PC-9 (cell line): ENCODE results near the gene ACRV1. TPM values are rescaled to one million over a fixed set of nuclear protein-coding genes. Genes with fewer than 3 reads are reported as not detected.

ENCODE experiments used
- BruUV-seq: library from RNA; stranded (reverse); fragments of 400-500 nt; replicated peaks from 2 replicates; lab custom pipeline; 2021; lab: Mats Ljungman, UMichigan
- CTCF ChIA-PET: fragments of 300-600 bp; sonication (Branson Sonifier 250); formaldehyde crosslinking; loops from one replicate; lab custom pipeline; 2022; ENCODE audit warnings: antibody characterized with exemption; lab: Charles Lee
- POLR2A ChIA-PET: fragments of 300-600 bp; sonication (Branson Sonifier 250); formaldehyde crosslinking; loops from one replicate; lab custom pipeline; 2022; ENCODE audit warnings: antibody characterized with exemption; ENCODE audit not compliant: unreplicated experiment; lab: Charles Lee
- DNase-seq, 2 experiments: peaks; one replicate each; pipeline versions ENCODE4 v3.0.0 to v3.0.0-alpha.2; 2015 to 2022; ENCODE audit warnings: mixed read lengths in 1 of 2
- H2AFZ ChIP-seq: fragments of 200-600 bp; sonication (generic); 2 replicates; pipeline ENCODE4 v1.8.1; 2017; ENCODE audit warnings: antibody characterized with exemption
- H3F3A ChIP-seq: fragments of 200-600 bp; sonication (generic); 2 replicates; pipeline ENCODE4 v1.8.1; 2017; ENCODE audit warnings: antibody characterized with exemption, mild to moderate bottlenecking, low read depth; ENCODE audit not compliant: insufficient read depth
- H3K27ac ChIP-seq: fragments of 200-600 bp; sonication (generic); 2 replicates; pipeline ENCODE4 v1.6.1; 2016; ENCODE audit warnings: mixed run types
- H3K27me3 ChIP-seq: fragments of 200-600 bp; sonication (generic); 2 replicates; pipeline ENCODE4 v1.6.1; 2016; ENCODE audit warnings: low read depth, mixed run types; ENCODE audit not compliant: insufficient read depth
- H3K36me3 ChIP-seq: fragments of 200-600 bp; sonication (generic); 2 replicates; pipeline ENCODE4 v1.6.1; 2016; ENCODE audit warnings: low read depth, mixed run types
- H3K4me1 ChIP-seq: fragments of 200-600 bp; sonication (generic); replicated peaks from 2 replicates; pipeline ENCODE4 v1.6.1; 2016; ENCODE audit warnings: mixed run types; ENCODE audit not compliant: insufficient read depth
- H3K4me2 ChIP-seq: fragments of 200-600 bp; sonication (generic); 2 replicates; pipeline ENCODE4 v1.6.1; 2017; ENCODE audit warnings: mixed run types
- H3K4me3 ChIP-seq: fragments of 200-600 bp; sonication (generic); 2 replicates; pipeline ENCODE4 v1.6.1; 2016; ENCODE audit warnings: mixed run types
- H3K79me2 ChIP-seq: fragments of 200-600 bp; sonication (generic); 2 replicates; pipeline ENCODE4 v1.6.1; 2017; ENCODE audit warnings: low read depth, mixed run types
- H3K9me2 ChIP-seq: fragments of 200-600 bp; sonication (generic); 2 replicates; pipeline ENCODE4 v1.8.1; 2017; ENCODE audit warnings: mild to moderate bottlenecking; ENCODE audit not compliant: insufficient read depth
- H3K9me3 ChIP-seq: fragments of 200-600 bp; sonication (generic); 2 replicates; pipeline ENCODE4 v1.8.1; 2016; ENCODE audit warnings: low read depth; ENCODE audit not compliant: insufficient read depth
- H4K20me1 ChIP-seq: fragments of 200-600 bp; sonication (generic); 2 replicates; pipeline ENCODE4 v1.8.1; 2017; ENCODE audit not compliant: insufficient read depth
- CTCF ChIP-seq: fragments of 200-600 bp; sonication (generic); conservative IDR thresholded peaks from 2 replicates; pipeline ENCODE4 v1.6.1; 2017; ENCODE audit warnings: mixed run types, antibody characterized with exemption, mild to moderate bottlenecking, moderate library complexity
- EZH2 ChIP-seq: fragments of 200-600 bp; sonication (generic); IDR thresholded peaks from 2 replicates; pipeline ENCODE4 v1.8.0; 2017; ENCODE audit warnings: antibody characterized with exemption, low read depth
- intact Hi-C: fragments of 100-400 bp; cut with micrococcal nuclease; formaldehyde crosslinking; loops from one replicate; pipeline ENCODE4 v1.10.0; 2022; ENCODE audit not compliant: unreplicated experiment
- total RNA-seq: library from RNA; stranded (reverse); gene quantifications from 2 replicates; pipeline ENCODE4 v1.2.3, GENCODE V29; 2021

Gene ACRV1
- total RNA-seq, 1 experiment from 2014 or later, result not detected

- POLR2A ChIA-PET, result no interaction called here
- Histone ChIP-seq H3K27ac (no peak overlapping the region), H3K36me3 (no peaks in the 10 kb centered on the region), H3F3A (no peaks in the 10 kb centered on the region), H3K4me3 (no peak overlapping the region), H2AFZ (no peak overlapping the region), H4K20me1 (no peaks in the 10 kb centered on the region), H3K9me2 (no peaks in the 10 kb centered on the region), H3K79me2 (no peaks in the 10 kb centered on the region), H3K27me3 (peaks cover 13% of the 10 kb centered on the region), H3K9me3 (no peaks in the 10 kb centered on the region), H3K4me1 (no peaks in the 10 kb centered on the region), H3K4me2 (no peak overlapping the region)
- intact Hi-C loops, result no loop called here
- no TSS peak for BruUV-seq
- TF ChIP-seq CTCF (no peak), EZH2 (no peak)
- CTCF ChIA-PET, result no interaction called here
- DNase-seq, result no peak
These were observed 7.4 kb upstream of the ACRV1 start for GRCh38 chr11:125688066-125688465.

DNA sequence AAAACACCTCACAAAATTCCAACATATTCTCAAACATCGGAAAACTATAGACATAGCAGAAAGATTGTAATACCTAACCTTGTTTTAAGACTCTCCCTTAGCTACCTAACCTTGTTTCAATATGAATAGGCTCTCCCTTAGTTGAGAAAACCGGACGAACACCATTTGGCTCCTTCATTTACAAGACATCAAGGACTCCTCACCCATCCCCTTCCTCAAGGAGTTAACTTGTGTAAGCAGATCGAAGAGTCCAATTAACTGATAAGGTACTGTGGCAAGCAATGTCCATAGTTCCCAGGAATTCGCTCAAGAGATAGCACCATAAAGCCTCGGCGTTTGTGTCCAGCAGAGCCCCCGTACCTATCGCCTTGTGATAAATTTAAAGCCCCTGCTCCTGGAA, 4.6 kb upstream of the ACRV1 start:
- intact Hi-C loops, result no loop called here
- Histone ChIP-seq H3K4me3 (no peak overlapping the region), H3K4me1 (no peaks in the 10 kb centered on the region), H4K20me1 (no peaks in the 10 kb centered on the region), H3K9me2 (no peaks in the 10 kb centered on the region), H3F3A (no peaks in the 10 kb centered on the region), H2AFZ (no peak overlapping the region), H3K36me3 (no peaks in the 10 kb centered on the region), H3K79me2 (no peaks in the 10 kb centered on the region), H3K27ac (no peak overlapping the region), H3K4me2 (no peak overlapping the region), H3K9me3 (no peaks in the 10 kb centered on the region), H3K27me3 (no peaks in the 10 kb centered on the region)
- ChIA-PET CTCF (no interaction called here), POLR2A (no interaction called here)
- no TSS peak for BruUV-seq
- no peak for TF ChIP-seq EZH2
- TF ChIP-seq CTCF, result no peak
- no peak for DNase-seq

DNA sequence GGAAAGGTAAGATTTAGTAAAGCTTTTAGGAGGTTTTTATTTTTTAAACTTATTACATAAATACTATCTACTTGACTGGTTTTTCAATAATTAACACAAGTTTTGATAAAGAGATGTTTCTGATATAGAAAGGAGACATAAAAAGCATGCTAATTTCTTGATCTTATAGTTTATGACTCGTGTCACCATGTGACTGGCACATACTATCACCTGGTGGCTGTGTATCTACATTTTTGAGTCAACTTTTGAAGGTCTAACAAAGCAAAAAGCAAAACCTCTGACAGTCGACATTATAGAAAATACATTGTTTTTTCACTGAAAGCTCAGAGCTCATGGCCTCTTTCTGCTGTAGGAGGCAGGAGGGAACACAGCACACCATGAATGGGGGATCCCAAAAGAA, 810 bp downstream of the ACRV1 start:
- H4K20me1 ChIP-seq, result no peaks in the 10 kb centered on the region
- H3K4me1 ChIP-seq, result no peaks in the 10 kb centered on the region
- no peak overlapping the region for H2AFZ ChIP-seq
- H3F3A ChIP-seq, result no peaks in the 10 kb centered on the region
- H3K9me2 ChIP-seq, result no peaks in the 10 kb centered on the region
- ChIA-PET CTCF (no interaction called here), POLR2A (no interaction called here)
- no peaks in the 10 kb centered on the region for H3K9me3 ChIP-seq
- no peak overlapping the region for H3K4me3 ChIP-seq
- H3K4me2 ChIP-seq, result no peak overlapping the region
- no peaks in the 10 kb centered on the region for H3K27me3 ChIP-seq
- no peak overlapping the region for H3K27ac ChIP-seq
- no peak for DNase-seq
- no TSS peak for BruUV-seq
- no peak for TF ChIP-seq EZH2
- TF ChIP-seq CTCF, result no peak
- intact Hi-C loops, result no loop called here
- H3K36me3 ChIP-seq, result no peaks in the 10 kb centered on the region
- no peaks in the 10 kb centered on the region for H3K79me2 ChIP-seq
